Thyroid gland (tissue), 4 donors: ENCODE data around the gene OR5K4. TPM values are rescaled to one million over a fixed set of nuclear protein-coding genes. Genes with fewer than 3 reads are reported as not detected.

Experiments used
- DNase-seq, 2 donors: peaks; one replicate each; pipeline ENCODE4 v3.0.0-alpha.2; 2019
- H3K27ac ChIP-seq, 3 donors: fragments of 200-600 bp; sonication (generic); 1 replicate in 2 of 3; 2 replicates in 1 of 3; pipeline ENCODE4 v1.5.1; 2016 to 2019; ENCODE audit warnings: mild to moderate bottlenecking in 1 of 3, moderate library complexity in 1 of 3
- H3K27me3 ChIP-seq: fragments of 200-600 bp; sonication (generic); one replicate; pipeline ENCODE4 v1.5.1; 2019
- H3K36me3 ChIP-seq, 2 donors: fragments of 200-600 bp; sonication (generic); one replicate each; pipeline ENCODE4 v1.5.1; 2016 to 2019
- H3K4me1 ChIP-seq, 2 donors: fragments of 200-600 bp; sonication (generic); one replicate each; pipeline ENCODE4 v1.5.1; 2017 to 2019
- H3K4me3 ChIP-seq, 3 donors: fragments of 200-600 bp; sonication (generic); replicated peaks in 1 of 3; 1 replicate in 2 of 3; 2 replicates in 1 of 3; pipeline ENCODE4 v1.5.1; 2016; ENCODE audit warnings: mild to moderate bottlenecking in 1 of 3
- H3K9me3 ChIP-seq: fragments of 200-600 bp; sonication (generic); one replicate; pipeline ENCODE4 v1.5.1; 2017
- POLR2A ChIP-seq, 2 donors: fragments of 450-650 bp; IDR thresholded peaks; one replicate each; pipeline ENCODE4 v1.6.1; 2017; ENCODE audit warnings: antibody characterized with exemption in 2 of 2, mild to moderate bottlenecking in 2 of 2, moderate library complexity in 1 of 2
- WGBS, 2 donors: methylation state at CpG; one replicate each; pipeline ENCODE4 v1.1.5; 2017; 5-methylcytosine and 5-hydroxymethylcytosine counted together
- intact Hi-C: fragments of 100-400 bp; cut with DNase I; formaldehyde crosslinking; loops from one replicate; pipeline ENCODE4 v1.15.1; 2023
- total RNA-seq, 4 donors: library from RNA; depleted of rRNA; stranded (reverse); fragments of >200 nt; gene quantifications; one replicate each; pipeline ENCODE4 v1.2.3, GENCODE V29; 2016
- TF ChIP-seq, protein P1 (sequence below), 6 experiments: fragments of 200-600 bp in 3 of 6; fragments of 450-650 bp in 3 of 6; sonication (generic) in 3 of 6; IDR thresholded peaks; one replicate each; pipeline ENCODE4 v1.5.1; 2016 to 2019; ENCODE audit warnings: antibody characterized with exemption in 6 of 6, mild to moderate bottlenecking in 2 of 6, inconsistent platforms in 1 of 6, moderate library complexity in 1 of 6

Gene OR5K4
- total RNA-seq, 4 donors from 2014 or later, result not detected

DNA sequence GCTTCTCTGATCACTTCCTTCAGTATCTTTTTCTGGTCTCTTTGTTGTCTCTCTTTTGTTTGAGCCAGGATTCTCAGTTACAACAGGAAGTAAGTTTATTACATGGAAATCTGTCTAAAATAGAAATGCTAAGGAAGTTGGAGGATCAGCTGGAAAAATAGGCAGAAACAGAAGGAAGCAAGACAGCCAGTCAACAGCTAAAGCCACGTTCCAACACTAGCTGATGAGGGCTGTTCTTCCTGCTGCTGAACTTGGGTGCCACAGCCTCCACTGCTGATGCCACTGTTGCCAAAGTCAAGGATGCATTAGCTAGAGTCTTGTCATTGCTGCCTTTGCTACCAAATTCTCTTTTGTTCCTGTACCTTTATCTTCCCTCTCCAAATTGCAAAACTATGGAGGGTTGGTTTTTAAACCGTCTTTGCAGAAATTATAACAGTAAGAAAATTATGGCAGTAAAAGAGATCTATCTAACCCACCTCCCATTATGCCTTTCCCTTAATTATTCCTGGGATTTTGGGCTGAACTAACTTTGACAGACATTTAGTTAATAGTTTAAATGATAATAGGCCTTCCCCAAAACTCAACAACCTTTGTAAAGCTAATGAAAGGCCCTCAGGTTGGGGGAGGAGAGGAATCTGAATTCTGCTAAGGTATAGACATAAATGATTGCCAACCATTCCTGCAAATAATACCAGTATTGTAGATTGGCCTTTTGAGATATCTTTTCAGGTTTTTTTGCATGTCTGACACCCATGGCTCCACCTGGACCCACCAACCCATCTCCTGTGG lies 27.4 kb upstream of the OR5K4 start:
- DNase-seq, result no peak
- TF ChIP-seq POLR2A (IDR thresholded peaks at IDR 0.05), result no peak
- TF ChIP-seq, protein P1, sequence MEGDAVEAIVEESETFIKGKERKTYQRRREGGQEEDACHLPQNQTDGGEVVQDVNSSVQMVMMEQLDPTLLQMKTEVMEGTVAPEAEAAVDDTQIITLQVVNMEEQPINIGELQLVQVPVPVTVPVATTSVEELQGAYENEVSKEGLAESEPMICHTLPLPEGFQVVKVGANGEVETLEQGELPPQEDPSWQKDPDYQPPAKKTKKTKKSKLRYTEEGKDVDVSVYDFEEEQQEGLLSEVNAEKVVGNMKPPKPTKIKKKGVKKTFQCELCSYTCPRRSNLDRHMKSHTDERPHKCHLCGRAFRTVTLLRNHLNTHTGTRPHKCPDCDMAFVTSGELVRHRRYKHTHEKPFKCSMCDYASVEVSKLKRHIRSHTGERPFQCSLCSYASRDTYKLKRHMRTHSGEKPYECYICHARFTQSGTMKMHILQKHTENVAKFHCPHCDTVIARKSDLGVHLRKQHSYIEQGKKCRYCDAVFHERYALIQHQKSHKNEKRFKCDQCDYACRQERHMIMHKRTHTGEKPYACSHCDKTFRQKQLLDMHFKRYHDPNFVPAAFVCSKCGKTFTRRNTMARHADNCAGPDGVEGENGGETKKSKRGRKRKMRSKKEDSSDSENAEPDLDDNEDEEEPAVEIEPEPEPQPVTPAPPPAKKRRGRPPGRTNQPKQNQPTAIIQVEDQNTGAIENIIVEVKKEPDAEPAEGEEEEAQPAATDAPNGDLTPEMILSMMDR (IDR thresholded peaks at IDR 0.05), result no peak
- Histone ChIP-seq H3K36me3 (no peaks in the 10 kb centered on the region), H3K9me3 (no peaks in the 10 kb centered on the region), H3K4me1 (peaks cover 0 to 7% of the 10 kb centered on the region in 2 donors), H3K27ac (no peak overlapping the region), H3K4me3 (no peak overlapping the region), H3K27me3 (no peaks in the 10 kb centered on the region)
- 77% methylated on average over 2 of the region's 2 CpGs for whole genome bisulfite sequencing, 2 donors
- intact Hi-C loops, result loop anchor here (5.0 kb wide), 1 partner anchor 284 kb away; no protein-coding TSS in a partner anchor

DNA sequence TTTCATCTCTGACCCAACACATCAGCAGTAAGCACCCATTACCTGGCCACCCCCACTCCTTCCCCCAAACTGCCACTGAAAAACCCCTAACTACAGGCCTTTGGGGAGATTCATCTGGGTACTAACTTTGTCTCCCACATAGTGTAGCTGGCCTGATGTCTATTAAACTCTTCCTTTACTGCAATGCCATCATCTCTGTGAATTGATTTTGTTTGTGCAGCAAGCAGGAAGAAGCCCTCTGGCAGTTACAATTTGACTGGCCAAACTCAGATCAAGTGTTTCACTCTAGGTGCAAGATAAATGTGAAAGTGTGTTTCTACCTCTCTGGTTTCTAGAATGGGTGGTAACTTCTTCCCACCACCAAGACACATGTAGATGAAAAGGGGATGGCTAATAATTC lies 26.7 kb upstream of the OR5K4 start:
- Histone ChIP-seq H3K27ac (no peak overlapping the region), H3K4me3 (no peak overlapping the region), H3K4me1 (peaks cover 0 to 7% of the 10 kb centered on the region in 2 donors), H3K36me3 (no peaks in the 10 kb centered on the region), H3K27me3 (no peaks in the 10 kb centered on the region), H3K9me3 (no peaks in the 10 kb centered on the region)
- no peak for DNase-seq
- TF ChIP-seq, protein P1 (IDR thresholded peaks at IDR 0.05), result no peak
- TF ChIP-seq POLR2A (IDR thresholded peaks at IDR 0.05), result no peak
- intact Hi-C loops, result loop anchor here (5.0 kb wide), 1 partner anchor 285 kb away; no protein-coding TSS in a partner anchor

DNA sequence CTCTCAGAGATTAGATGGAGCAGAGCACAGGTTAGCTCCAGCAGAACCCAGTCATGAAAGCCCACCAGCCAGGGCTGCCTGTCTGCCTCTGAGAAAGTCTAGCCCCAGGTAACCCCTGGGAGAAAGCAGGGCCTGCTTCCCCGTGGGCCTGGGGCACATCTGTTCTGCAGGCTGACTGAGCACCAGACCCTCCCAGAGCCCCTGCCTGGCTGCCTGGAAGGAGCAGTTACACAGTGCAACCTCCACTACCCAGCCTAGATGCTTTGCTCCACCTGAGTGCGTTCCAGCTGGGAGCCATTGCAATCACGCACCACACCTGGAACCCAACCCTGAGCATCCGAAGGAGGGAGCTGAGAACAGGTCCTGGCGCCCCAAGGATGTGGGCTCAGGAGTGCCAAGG lies 24.7 kb upstream of the OR5K4 start:
- 78 to 79% methylated on average over 4 to 5 of the region's 5 CpGs for WGBS, 2 donors
- no peak overlapping the region for H3K4me3 ChIP-seq
- H3K4me1 ChIP-seq, result peaks cover 0 to 7% of the 10 kb centered on the region in 2 donors
- no peak for TF ChIP-seq POLR2A (IDR thresholded peaks at IDR 0.05)
- TF ChIP-seq, protein P1 (IDR thresholded peaks at IDR 0.05), result no peak
- no peaks in the 10 kb centered on the region for H3K27me3 ChIP-seq
- DNase-seq, result no peak
- H3K9me3 ChIP-seq, result no peaks in the 10 kb centered on the region
- no peak overlapping the region for H3K27ac ChIP-seq
- intact Hi-C loops, result loop anchor here (5.0 kb wide), 1 partner anchor 287 kb away; no protein-coding TSS in a partner anchor
- H3K36me3 ChIP-seq, result no peaks in the 10 kb centered on the region

DNA sequence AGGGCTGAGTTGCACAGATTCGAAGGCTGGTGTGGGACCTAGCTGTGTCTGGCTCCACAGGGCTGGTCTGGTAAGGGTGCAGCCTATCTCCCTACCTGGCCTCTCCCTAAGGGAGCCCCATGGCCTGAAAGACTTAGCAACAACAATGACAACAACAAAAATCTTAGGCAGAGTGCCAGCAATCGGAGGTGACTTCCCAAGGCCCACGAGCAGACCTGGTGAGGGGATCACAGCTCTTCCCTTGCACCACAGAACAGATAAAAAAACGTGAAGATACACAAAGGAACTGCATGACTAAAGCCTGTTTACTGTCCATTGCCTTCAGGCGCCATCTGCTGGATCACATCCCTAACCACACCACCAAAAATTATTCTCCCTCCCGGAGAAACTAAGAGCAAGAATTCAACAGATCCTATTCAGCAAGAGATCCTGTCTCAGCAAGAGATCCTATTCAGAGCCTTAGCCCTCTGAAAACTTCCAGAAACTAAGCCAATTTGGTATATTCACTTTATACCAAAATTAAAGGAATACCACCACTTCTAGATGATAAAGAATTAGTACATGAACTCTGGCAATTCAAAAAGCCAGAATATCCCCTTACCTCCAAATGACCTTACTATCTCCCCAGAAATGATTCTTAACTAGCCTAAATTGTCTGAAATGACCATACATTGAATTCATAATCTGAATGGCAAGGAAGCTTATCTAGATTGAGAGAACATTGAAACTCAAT lies 24.1 kb upstream of the OR5K4 start:
- H3K4me1 ChIP-seq, result peaks cover 0 to 7% of the 10 kb centered on the region in 2 donors
- H3K27me3 ChIP-seq, result no peaks in the 10 kb centered on the region
- H3K9me3 ChIP-seq, result no peaks in the 10 kb centered on the region
- TF ChIP-seq POLR2A (IDR thresholded peaks at IDR 0.05), result no peak
- TF ChIP-seq, protein P1 (IDR thresholded peaks at IDR 0.05), result peak in 5 of 6 experiments; percentile 55 to 75 (median 63)
- H3K4me3 ChIP-seq, result no peak overlapping the region
- H3K27ac ChIP-seq, result no peak overlapping the region
- 5 to 10% methylated on average over 6 of the region's 6 CpGs for WGBS, 2 donors
- peak; percentile 46 to 51 for DNase-seq
- no peaks in the 10 kb centered on the region for H3K36me3 ChIP-seq
- intact Hi-C loops, result loop anchor here (5.0 kb wide), 1 partner anchor 287 kb away; no protein-coding TSS in a partner anchor

DNA sequence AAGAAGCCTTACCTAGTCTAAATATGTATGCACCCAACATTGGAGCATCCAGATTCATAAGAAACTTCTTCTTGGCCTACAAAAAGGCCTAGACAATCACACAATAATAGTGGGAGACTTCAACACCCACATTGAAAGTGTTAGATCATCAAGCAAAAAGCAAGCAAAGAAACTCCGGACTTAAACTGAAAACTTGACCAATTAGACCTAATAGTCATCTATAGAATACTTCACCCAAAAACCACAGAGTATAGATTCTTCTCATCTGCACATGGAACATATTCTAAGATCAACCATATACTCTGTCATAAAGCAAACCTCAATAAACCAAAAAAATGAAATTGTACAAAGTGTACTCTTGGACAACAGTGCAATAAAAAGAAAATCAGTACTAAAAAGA lies 22.3 kb upstream of the OR5K4 start:
- Histone ChIP-seq H3K9me3 (no peaks in the 10 kb centered on the region), H3K4me1 (no peaks in the 10 kb centered on the region), H3K4me3 (no peak overlapping the region), H3K27me3 (no peaks in the 10 kb centered on the region), H3K27ac (no peak overlapping the region), H3K36me3 (no peaks in the 10 kb centered on the region)
- WGBS, 2 donors, result 86 to 90% methylated on average over 1 of the region's 1 CpG
- intact Hi-C loops, result no loop called here
- DNase-seq, result no peak
- TF ChIP-seq, protein P1 (IDR thresholded peaks at IDR 0.05), result no peak
- TF ChIP-seq POLR2A (IDR thresholded peaks at IDR 0.05), result no peak
